ENCODE results near the gene TESK2. TPM values are rescaled to one million over a fixed set of nuclear protein-coding genes. Genes with fewer than 3 reads are reported as not detected.

TESK2 gene
- total RNA-seq, 6 experiments from 2014 or later: 2.7 to 5.5 (median 4.3) TPM

- intact Hi-C loops (cut with DNase I): no loop called here
- Histone ChIP-seq H3K4me1 (peaks cover 0 to 15% (median 4%) of the 10 kb centered on the region in 4 donors), H3K4me3 (no peak overlapping the region), H3K36me3 (peaks cover 0 to 25% (median 10%) of the 10 kb centered on the region in 4 donors), H3K27me3 (no peaks in the 10 kb centered on the region), H3K9me3 (no peaks in the 10 kb centered on the region), H3K27ac (no peak overlapping the region)
- TF ChIP-seq POLR2A (IDR thresholded peaks at IDR 0.05) (no peak), CTCF (IDR thresholded peaks at IDR 0.05) (no peak)
- ATAC-seq (no peak), DNase-seq (no peak)
- 100% methylated on average over 1 of the region's 2 CpGs for WGBS (ENCODE audit: insufficient coverage, low coverage, low lambda C conversion rate, missing lambda C conversion rate)
These were observed 142.9 kb downstream of the TESK2 start for GRCh38 chr1:45348020-45348419.

GRCh38 chr1:45346473-45346872, 144.5 kb downstream of the TESK2 start:
- Histone ChIP-seq H3K27me3 (no peaks in the 10 kb centered on the region), H3K27ac (no peak overlapping the region), H3K36me3 (peaks cover 0 to 38% (median 15%) of the 10 kb centered on the region in 4 donors), H3K4me3 (no peak overlapping the region), H3K9me3 (no peaks in the 10 kb centered on the region), H3K4me1 (peaks cover 0 to 16% (median 4%) of the 10 kb centered on the region in 4 donors)
- ATAC-seq (no peak), DNase-seq (no peak)
- intact Hi-C loops (cut with DNase I): no loop called here
- 94% methylated on average over 2 of the region's 2 CpGs for WGBS (ENCODE audit: insufficient coverage, low coverage, low lambda C conversion rate, missing lambda C conversion rate)
- TF ChIP-seq POLR2A (IDR thresholded peaks at IDR 0.05) (no peak), CTCF (IDR thresholded peaks at IDR 0.05) (no peak)

GRCh38 chr1:45345014-45345413, 145.9 kb downstream of the TESK2 start:
- Histone ChIP-seq H3K36me3 (peaks cover 0 to 38% (median 15%) of the 10 kb centered on the region in 4 donors), H3K9me3 (no peaks in the 10 kb centered on the region), H3K4me1 (peaks cover 0 to 25% (median 10%) of the 10 kb centered on the region in 4 donors), H3K27me3 (no peaks in the 10 kb centered on the region), H3K27ac (no peak overlapping the region), H3K4me3 (no peak overlapping the region)
- no peak for ATAC-seq
- DNase-seq: no peak
- WGBS (ENCODE audit: insufficient coverage, low coverage, low lambda C conversion rate, missing lambda C conversion rate): 95% methylated on average over 3 of the region's 13 CpGs
- intact Hi-C loops (cut with DNase I): no loop called here
- TF ChIP-seq POLR2A (IDR thresholded peaks at IDR 0.05): no peak
- no peak for TF ChIP-seq CTCF (IDR thresholded peaks at IDR 0.05)

- Histone ChIP-seq H3K27ac (no peak overlapping the region), H3K9me3 (no peaks in the 10 kb centered on the region), H3K36me3 (peaks cover 0 to 38% (median 15%) of the 10 kb centered on the region in 4 donors), H3K4me1 (peaks cover 0 to 24% (median 10%) of the 10 kb centered on the region in 4 donors), H3K4me3 (no peak overlapping the region), H3K27me3 (no peaks in the 10 kb centered on the region)
- ATAC-seq (no peak), DNase-seq (no peak)
- WGBS (ENCODE audit: insufficient coverage, low coverage, low lambda C conversion rate, missing lambda C conversion rate): 90% methylated on average over 2 of the region's 2 CpGs
- TF ChIP-seq CTCF (IDR thresholded peaks at IDR 0.05) (no peak), POLR2A (IDR thresholded peaks at IDR 0.05) (no peak)
- intact Hi-C loops (cut with DNase I): no loop called here
These were observed 146.5 kb downstream of the TESK2 start for GRCh38 chr1:45344499-45344898.

Data from right lobe of liver (tissue), 6 donors.